ENCODE measurements around the gene PTK7. TPM values are rescaled to one million over a fixed set of nuclear protein-coding genes. Genes with fewer than 3 reads are reported as not detected.

The PTK7 gene
- total and polyA plus RNA-seq, 4 donors: 37.4 to 173 (median 84.2) TPM

DNA sequence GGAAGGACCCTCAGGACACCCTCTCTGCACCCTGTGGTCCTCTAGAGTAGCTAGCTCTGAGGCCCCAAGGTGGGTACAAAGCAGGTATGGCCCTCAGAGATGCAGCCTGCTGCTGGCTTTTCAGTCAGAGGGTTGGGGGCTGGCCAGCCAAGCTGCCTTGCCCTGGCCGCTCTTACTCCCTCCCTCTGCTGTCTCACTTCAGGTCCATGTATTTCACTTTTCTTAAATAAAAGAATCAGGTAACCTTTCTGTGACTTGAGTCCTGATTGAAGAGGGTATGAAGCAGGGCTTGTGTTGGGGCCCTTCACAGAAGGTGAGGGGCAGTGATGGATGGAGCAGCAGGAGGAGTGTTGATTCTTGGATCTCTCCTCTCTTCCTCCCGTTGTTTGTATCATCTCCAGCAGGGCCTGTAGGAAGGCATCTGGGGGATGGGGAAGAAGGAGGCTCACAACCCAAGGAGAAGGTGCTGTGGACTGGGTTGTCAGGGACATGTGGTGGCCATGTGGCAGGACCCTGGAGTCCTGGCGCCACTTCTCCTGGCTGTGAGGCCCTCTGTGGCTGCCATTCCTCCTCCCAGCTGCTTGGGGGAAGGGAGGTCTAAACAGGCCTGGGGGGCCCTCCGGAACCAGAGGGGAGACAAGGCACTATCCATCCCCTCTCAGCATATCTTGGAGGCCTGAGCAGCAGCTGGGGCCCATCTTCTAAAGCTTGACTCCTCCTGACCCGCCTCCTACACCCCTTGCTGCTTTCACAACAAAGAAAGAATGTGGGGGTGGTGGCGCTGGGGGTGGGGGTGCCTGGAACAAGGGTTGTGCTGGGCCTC is 1.1 kb upstream of the PTK7 start:
- H3K4me3 ChIP-seq: no peak overlapping the region
- H3K9me3 ChIP-seq (ENCODE audit: control insufficient read depth in 4 of 4, insufficient read depth in 3 of 4, low read length in 3 of 4): no peaks in the 10 kb centered on the region
- H3K27me3 ChIP-seq (ENCODE audit: control insufficient read depth in 3 of 3, insufficient read depth in 3 of 3, low read length in 2 of 3): no peaks in the 10 kb centered on the region
- H3K36me3 ChIP-seq (ENCODE audit: control insufficient read depth in 4 of 4, insufficient read depth in 4 of 4, low read length in 4 of 4): peaks cover 3 to 16% (median 12%) of the 10 kb centered on the region in 4 donors
- peak overlapping the region in 1 of 2 donors; percentile 14 for H3K27ac ChIP-seq (ENCODE audit: low read depth in 1 of 2, low read length in 1 of 2)
- TF ChIP-seq, protein P1, sequence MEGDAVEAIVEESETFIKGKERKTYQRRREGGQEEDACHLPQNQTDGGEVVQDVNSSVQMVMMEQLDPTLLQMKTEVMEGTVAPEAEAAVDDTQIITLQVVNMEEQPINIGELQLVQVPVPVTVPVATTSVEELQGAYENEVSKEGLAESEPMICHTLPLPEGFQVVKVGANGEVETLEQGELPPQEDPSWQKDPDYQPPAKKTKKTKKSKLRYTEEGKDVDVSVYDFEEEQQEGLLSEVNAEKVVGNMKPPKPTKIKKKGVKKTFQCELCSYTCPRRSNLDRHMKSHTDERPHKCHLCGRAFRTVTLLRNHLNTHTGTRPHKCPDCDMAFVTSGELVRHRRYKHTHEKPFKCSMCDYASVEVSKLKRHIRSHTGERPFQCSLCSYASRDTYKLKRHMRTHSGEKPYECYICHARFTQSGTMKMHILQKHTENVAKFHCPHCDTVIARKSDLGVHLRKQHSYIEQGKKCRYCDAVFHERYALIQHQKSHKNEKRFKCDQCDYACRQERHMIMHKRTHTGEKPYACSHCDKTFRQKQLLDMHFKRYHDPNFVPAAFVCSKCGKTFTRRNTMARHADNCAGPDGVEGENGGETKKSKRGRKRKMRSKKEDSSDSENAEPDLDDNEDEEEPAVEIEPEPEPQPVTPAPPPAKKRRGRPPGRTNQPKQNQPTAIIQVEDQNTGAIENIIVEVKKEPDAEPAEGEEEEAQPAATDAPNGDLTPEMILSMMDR (IDR thresholded peaks at IDR 0.05; ENCODE audit: control extremely low read depth, extremely low read depth): no peak
- peak; percentile 98 to 99 (median 99) for DNase-seq
- H3K9ac ChIP-seq (ENCODE audit: insufficient read depth in 1 of 2, low read length in 2 of 2): peak overlapping the region in 1 of 2 donors; percentile 50
- WGBS, 2 donors: 72 to 84% methylated on average over 6 of the region's 6 CpGs
- peaks cover 4 to 49% (median 26%) of the 10 kb centered on the region in 5 donors for H3K4me1 ChIP-seq (ENCODE audit: control insufficient read depth in 5 of 5, insufficient read depth in 5 of 5, low read length in 5 of 5)
- no peak for ATAC-seq (ENCODE audit: insufficient read depth, low FRiP score)

DNA sequence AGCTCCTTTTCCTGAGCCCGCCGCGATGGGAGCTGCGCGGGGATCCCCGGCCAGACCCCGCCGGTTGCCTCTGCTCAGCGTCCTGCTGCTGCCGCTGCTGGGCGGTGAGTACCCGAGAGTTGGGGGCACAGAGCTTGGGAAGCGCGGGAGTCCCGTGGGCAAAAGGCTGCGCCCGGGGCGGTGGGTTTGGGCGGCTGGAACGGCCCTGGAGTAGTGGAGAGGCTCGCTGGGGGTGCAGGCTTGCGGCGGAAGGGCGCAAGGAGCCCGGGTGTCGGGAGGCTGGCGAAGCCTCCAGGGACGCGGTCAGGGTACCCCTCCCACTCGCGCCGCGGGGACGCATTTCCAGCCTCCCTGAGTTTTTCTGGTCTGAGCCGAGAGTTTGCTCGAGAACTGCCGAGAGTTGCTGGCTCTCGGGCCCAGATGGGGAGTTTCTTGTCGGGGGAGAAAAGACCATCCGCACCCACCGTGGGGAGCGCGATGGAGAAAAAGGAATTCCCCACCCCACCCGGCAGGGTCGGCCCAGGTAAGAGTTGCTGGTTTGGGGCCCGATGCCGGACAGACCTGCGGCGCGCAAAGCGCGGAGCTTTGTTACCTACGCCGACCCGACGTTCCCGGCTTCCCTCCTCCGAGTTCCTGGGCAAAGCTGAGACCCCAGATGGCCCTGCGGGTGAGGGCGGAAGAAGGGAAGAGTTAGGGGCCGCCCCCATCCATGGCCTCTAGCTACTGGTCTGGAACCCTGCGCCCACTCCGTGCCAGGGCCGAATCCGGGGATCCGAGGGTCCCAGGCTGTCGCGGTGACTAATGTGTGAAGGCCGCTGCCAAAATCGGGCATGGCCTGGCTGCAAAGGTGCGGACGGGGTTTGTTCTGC is 584 bp downstream of the PTK7 start:
- peak; percentile 33 to 49 (median 45) for DNase-seq
- Histone ChIP-seq H3K27me3 (ENCODE audit: control insufficient read depth in 3 of 3, insufficient read depth in 3 of 3, low read length in 2 of 3) (no peaks in the 10 kb centered on the region), H3K36me3 (ENCODE audit: control insufficient read depth in 4 of 4, insufficient read depth in 4 of 4, low read length in 4 of 4) (peaks cover 3 to 11% (median 8%) of the 10 kb centered on the region in 4 donors), H3K9me3 (ENCODE audit: control insufficient read depth in 4 of 4, insufficient read depth in 3 of 4, low read length in 3 of 4) (no peaks in the 10 kb centered on the region), H3K27ac (ENCODE audit: low read depth in 1 of 2, low read length in 1 of 2) (peak overlapping the region in 1 of 2 donors; percentile 78), H3K9ac (ENCODE audit: insufficient read depth in 1 of 2, low read length in 2 of 2) (peak overlapping the region; percentile 26 to 77), H3K4me3 (peak overlapping the region; percentile 83), H3K4me1 (ENCODE audit: control insufficient read depth in 5 of 5, insufficient read depth in 5 of 5, low read length in 5 of 5) (peaks cover 4 to 44% (median 21%) of the 10 kb centered on the region in 5 donors)
- 0 to 1% methylated on average over 61 to 72 of the region's 72 CpGs for WGBS, 2 donors
- ATAC-seq (ENCODE audit: insufficient read depth, low FRiP score): peak; percentile 9
- TF ChIP-seq, protein P1 (IDR thresholded peaks at IDR 0.05; ENCODE audit: control extremely low read depth, extremely low read depth): no peak

DNA sequence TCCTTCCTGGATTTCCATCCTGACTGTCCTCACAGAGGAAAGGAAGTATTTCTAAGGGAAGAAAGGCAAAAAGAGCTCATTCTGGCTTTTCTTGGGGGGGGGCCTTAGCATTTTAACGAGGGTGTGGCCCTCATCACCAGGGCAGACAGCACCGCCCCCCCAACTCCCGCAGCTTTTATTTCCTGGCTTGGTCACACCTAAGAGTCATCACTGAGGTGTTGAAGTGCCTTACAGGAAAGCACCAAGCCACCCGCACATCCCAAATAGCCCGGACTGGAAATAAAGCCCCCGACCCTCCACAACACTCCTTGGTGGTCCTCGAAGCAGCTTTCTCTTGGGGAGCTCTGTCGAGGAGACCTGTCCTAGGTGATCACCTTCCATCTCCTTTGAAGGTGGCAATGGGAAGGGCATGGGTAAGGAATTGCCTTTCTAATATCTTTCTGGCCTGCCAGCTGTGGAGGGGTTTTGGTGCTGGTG is 1.3 kb downstream of the PTK7 start:
- no peak for ATAC-seq (ENCODE audit: insufficient read depth, low FRiP score)
- TF ChIP-seq, protein P1 (IDR thresholded peaks at IDR 0.05; ENCODE audit: control extremely low read depth, extremely low read depth): no peak

More for the DNA sequence above, 1.3 kb downstream of the PTK7 start:
- Histone ChIP-seq H3K36me3 (ENCODE audit: control insufficient read depth in 4 of 4, insufficient read depth in 4 of 4, low read length in 4 of 4) (peaks cover 3 to 9% (median 6%) of the 10 kb centered on the region in 4 donors), H3K4me3 (peak overlapping the region; percentile 83), H3K27me3 (ENCODE audit: control insufficient read depth in 3 of 3, insufficient read depth in 3 of 3, low read length in 2 of 3) (no peaks in the 10 kb centered on the region), H3K9ac (ENCODE audit: insufficient read depth in 1 of 2, low read length in 2 of 2) (peak overlapping the region; percentile 26 to 77), H3K9me3 (ENCODE audit: control insufficient read depth in 4 of 4, insufficient read depth in 3 of 4, low read length in 3 of 4) (no peaks in the 10 kb centered on the region), H3K4me1 (ENCODE audit: control insufficient read depth in 5 of 5, insufficient read depth in 5 of 5, low read length in 5 of 5) (peaks cover 4 to 50% (median 23%) of the 10 kb centered on the region in 5 donors), H3K27ac (ENCODE audit: low read depth in 1 of 2, low read length in 1 of 2) (peak overlapping the region in 1 of 2 donors; percentile 78)
- 41 to 53% methylated on average over 8 of the region's 8 CpGs for WGBS, 2 donors
- no peak for DNase-seq

Data from lung (tissue), 12 donors.